ENCODE results near the gene ANKRD52.

DNA sequence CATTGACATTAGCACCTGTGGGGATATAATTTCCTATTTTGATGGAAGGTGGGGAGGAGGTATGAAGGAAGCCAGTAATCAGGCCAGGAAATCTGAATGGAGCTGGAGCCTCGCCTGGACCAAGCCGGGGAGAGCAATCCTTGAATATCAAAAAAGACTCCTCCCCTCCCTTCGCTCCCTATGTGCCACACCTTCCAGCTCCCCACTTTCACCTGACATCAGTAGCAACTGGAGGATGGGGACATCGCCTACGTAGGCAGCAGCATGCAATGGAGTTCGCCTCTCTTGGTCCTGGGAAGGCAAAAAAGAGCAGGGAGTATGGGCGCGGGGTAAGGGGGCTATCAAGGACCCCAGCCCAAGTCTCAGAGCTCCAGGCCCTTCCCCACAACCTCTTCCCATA is 1.1 kb downstream of the ANKRD52 start:
- TF ChIP-seq CTCF (IDR thresholded peaks at IDR 0.05), result no peak
- no peak for TF ChIP-seq POLR2A (IDR thresholded peaks at IDR 0.05)

Measured in Peyer's patch (tissue), 4 donors.